ENCODE results near the gene SLC38A4. TPM values are rescaled to one million over a fixed set of nuclear protein-coding genes. Genes with fewer than 3 reads are reported as not detected.

The SLC38A4 gene
- total and polyA plus RNA-seq, 2 of the 8 experiments (the other 6 are each of a cell fraction or from before 2014, with no cell fraction given), result 6.7 to 15.4 TPM

DNA sequence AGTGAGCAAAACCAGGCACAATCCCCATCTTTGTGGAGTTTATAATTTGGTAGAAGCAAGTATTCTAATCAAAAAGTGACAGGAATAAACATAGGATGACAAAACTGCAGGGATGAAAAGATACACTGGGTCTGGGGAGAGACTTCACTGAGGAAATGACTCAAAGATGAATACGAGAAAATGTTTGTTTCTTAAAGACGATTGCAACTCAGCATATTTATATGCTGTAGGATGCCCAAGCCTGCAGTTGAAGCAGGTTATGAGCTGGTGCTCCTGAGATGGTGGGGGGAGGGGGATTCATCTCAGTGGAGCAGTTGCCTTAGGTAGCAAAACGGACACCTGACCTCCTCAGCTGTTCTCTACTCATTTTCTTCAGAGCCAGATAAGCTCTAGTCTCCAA is 13.4 kb upstream of the SLC38A4 start (continued):
- TF ChIP-seq SAP30 (IDR thresholded peaks at IDR 0.05; ENCODE audit: insufficient read depth, insufficient replicate concordance, low read length), result no peak
- no peak for TF ChIP-seq TCF12 (IDR thresholded peaks at IDR 0.05; ENCODE audit: low read depth, low read length)
